Measurements from ENCODE around the gene TOPBP1.

DNA sequence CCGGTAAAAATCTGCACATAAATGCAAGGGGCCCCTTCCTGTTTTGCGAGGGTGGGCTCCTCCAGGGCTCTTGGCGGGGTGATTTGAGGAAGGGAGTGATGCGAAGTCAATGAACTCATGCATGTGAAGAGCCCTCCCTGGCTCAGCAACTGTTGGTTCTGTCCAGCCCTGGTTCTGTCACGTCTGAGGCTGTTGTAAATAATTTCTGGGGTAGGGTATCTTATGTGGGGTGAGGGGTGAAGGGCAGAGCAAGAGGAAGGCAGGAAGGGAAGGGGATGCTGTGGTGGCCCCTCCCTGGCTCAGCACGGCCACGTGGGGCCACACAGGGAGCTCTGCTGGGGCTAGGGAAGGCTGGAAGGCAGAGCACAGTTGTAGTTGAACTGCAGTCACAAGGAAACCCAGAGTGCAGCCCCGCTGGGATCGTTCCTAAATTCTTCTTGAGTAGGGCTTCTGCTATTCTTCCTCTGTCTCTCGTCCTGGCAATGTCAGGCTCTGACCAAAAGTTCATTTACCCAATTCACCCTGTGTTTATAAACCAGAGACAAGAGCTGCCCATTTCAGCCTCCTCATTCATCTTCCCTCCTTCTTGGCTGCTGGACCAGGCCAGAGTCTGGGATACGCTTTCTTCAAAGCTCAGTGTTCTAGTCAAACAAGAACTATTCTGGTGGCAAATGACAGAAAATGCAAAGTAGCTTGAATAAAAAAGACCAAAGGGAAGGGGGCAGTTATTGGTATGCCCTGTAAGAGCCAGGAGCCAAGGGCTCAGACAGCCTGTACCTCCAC, 14.8 kb upstream of the TOPBP1 start:
- TF ChIP-seq, protein P1, sequence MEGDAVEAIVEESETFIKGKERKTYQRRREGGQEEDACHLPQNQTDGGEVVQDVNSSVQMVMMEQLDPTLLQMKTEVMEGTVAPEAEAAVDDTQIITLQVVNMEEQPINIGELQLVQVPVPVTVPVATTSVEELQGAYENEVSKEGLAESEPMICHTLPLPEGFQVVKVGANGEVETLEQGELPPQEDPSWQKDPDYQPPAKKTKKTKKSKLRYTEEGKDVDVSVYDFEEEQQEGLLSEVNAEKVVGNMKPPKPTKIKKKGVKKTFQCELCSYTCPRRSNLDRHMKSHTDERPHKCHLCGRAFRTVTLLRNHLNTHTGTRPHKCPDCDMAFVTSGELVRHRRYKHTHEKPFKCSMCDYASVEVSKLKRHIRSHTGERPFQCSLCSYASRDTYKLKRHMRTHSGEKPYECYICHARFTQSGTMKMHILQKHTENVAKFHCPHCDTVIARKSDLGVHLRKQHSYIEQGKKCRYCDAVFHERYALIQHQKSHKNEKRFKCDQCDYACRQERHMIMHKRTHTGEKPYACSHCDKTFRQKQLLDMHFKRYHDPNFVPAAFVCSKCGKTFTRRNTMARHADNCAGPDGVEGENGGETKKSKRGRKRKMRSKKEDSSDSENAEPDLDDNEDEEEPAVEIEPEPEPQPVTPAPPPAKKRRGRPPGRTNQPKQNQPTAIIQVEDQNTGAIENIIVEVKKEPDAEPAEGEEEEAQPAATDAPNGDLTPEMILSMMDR (IDR thresholded peaks at IDR 0.05): no peak
- TF ChIP-seq POLR2A (IDR thresholded peaks at IDR 0.05): no peak

All from lower leg skin (tissue), 3 donors.